PFSK-1 (cell line): Measurements from ENCODE around the gene CEP83.

Experiments used
- FOXP2 ChIP-seq: optimal IDR thresholded peaks from 2 replicates; pipeline ENCODE3; 2011; ENCODE audit warnings: borderline replicate concordance, control low read depth, inconsistent platforms; ENCODE audit not compliant: insufficient read depth; ENCODE audit errors: extremely low read length, extremely low read depth
- POLR2AphosphoS5 ChIP-seq: IDR thresholded peaks from 2 replicates; pipeline ENCODE4 v1.6.1; 2012; ENCODE audit warnings: low read depth, mild to moderate bottlenecking, control low read depth, low read length, moderate library complexity
- REST ChIP-seq, 2 experiments: IDR thresholded peaks; 2 replicates each; pipeline versions ENCODE4 v1.6.1 to v1.8.0; 2011 to 2012; ENCODE audit warnings: low read depth in 2 of 2, low read length in 2 of 2, control low read depth in 1 of 2, inconsistent platforms in 1 of 2, mild to moderate bottlenecking in 1 of 2, moderate library complexity in 1 of 2; ENCODE audit not compliant: insufficient read depth in 1 of 2
- SIN3A ChIP-seq: IDR thresholded peaks from 2 replicates; pipeline ENCODE4 v1.6.1; 2012; ENCODE audit warnings: mild to moderate bottlenecking, low read length, moderate library complexity, borderline replicate concordance; ENCODE audit not compliant: insufficient read depth
- TAF1 ChIP-seq: IDR thresholded peaks from 2 replicates; pipeline ENCODE4 v1.6.1; 2012; ENCODE audit warnings: low read length, control low read depth, borderline replicate concordance; ENCODE audit not compliant: insufficient read depth

CEP83 gene

GRCh38 chr12:94312378-94312777 lies 147.3 kb downstream of the CEP83 start:
- TF ChIP-seq FOXP2 (no peak), REST (IDR thresholded peaks at IDR 0.05; ENCODE audit: insufficient read depth in 1 of 2, low read depth in 2 of 2, low read length in 2 of 2) (no peak), POLR2AphosphoS5 (no peak), SIN3A (no peak)

- TF ChIP-seq TAF1 (no peak), REST (IDR thresholded peaks at IDR 0.05; ENCODE audit: insufficient read depth in 1 of 2, low read depth in 2 of 2, low read length in 2 of 2) (no peak), SIN3A (no peak), POLR2AphosphoS5 (no peak), FOXP2 (no peak)
These were observed 150.3 kb downstream of the CEP83 start for GRCh38 chr12:94309373-94309772.

- TF ChIP-seq TAF1 (no peak), POLR2AphosphoS5 (no peak), REST (IDR thresholded peaks at IDR 0.05; ENCODE audit: insufficient read depth in 1 of 2, low read depth in 2 of 2, low read length in 2 of 2) (no peak), FOXP2 (no peak), SIN3A (no peak)
These were observed 151.1 kb downstream of the CEP83 start for GRCh38 chr12:94308612-94309011.

- TF ChIP-seq TAF1 (no peak), FOXP2 (no peak), REST (IDR thresholded peaks at IDR 0.05; ENCODE audit: insufficient read depth in 1 of 2, low read depth in 2 of 2, low read length in 2 of 2) (no peak), SIN3A (no peak)
These were observed 154.3 kb downstream of the CEP83 start for GRCh38 chr12:94305130-94305957.
